GM23338 (cell line): ENCODE measurements around the gene PUM2. TPM values are rescaled to one million over a fixed set of nuclear protein-coding genes. Genes with fewer than 3 reads are reported as not detected.

Source experiments
- ATAC-seq: fragments of 200-7000 bp; cut with Tn5 transposase; 3 replicates; pipeline ENCODE4 v1.9.1; 2020
- DNase-seq: peaks from one replicate; pipeline ENCODE4 v3.0.0-alpha.2; 2015; ENCODE audit warnings: low spot score
- H2AFZ ChIP-seq: fragments of 200-600 bp; sonication (generic); 2 replicates; pipeline ENCODE4 v1.8.0; 2016; ENCODE audit warnings: antibody characterized with exemption, mild to moderate bottlenecking, moderate library complexity
- H3F3A ChIP-seq: fragments of 200-600 bp; sonication (generic); replicated peaks from 2 replicates; pipeline ENCODE4 v1.8.0; 2017; ENCODE audit warnings: antibody characterized with exemption, mixed run types, low read depth
- H3K27ac ChIP-seq: fragments of 200-600 bp; sonication (generic); 2 replicates; pipeline ENCODE4 v1.6.1; 2016; ENCODE audit warnings: low read depth
- H3K27me3 ChIP-seq: fragments of 200-600 bp; sonication (generic); 2 replicates; pipeline ENCODE4 v1.8.0; 2016; ENCODE audit warnings: mild to moderate bottlenecking, mixed run types, moderate library complexity; ENCODE audit not compliant: insufficient read depth
- H3K36me3 ChIP-seq: fragments of 200-600 bp; sonication (generic); 2 replicates; pipeline ENCODE4 v1.8.0; 2016; ENCODE audit warnings: mild to moderate bottlenecking; ENCODE audit not compliant: insufficient read depth
- H3K4me1 ChIP-seq: fragments of 200-600 bp; sonication (generic); 2 replicates; pipeline ENCODE4 v1.8.0; 2016; ENCODE audit warnings: mild to moderate bottlenecking, moderate library complexity; ENCODE audit not compliant: insufficient read depth
- H3K4me2 ChIP-seq: fragments of 200-600 bp; sonication (generic); 2 replicates; pipeline ENCODE4 v1.7.1; 2017; ENCODE audit warnings: mixed run types
- H3K4me3 ChIP-seq: fragments of 200-600 bp; sonication (generic); 2 replicates; pipeline ENCODE4 v1.6.1; 2016; ENCODE audit warnings: mixed run types
- H3K79me2 ChIP-seq: fragments of 200-600 bp; sonication (generic); replicated peaks from 2 replicates; pipeline ENCODE4 v1.8.0; 2017; ENCODE audit warnings: mild to moderate bottlenecking; ENCODE audit not compliant: insufficient read depth
- H3K9me2 ChIP-seq: fragments of 200-600 bp; sonication (generic); 2 replicates; pipeline ENCODE4 v1.8.0; 2017; ENCODE audit not compliant: insufficient read depth
- H4K20me1 ChIP-seq: fragments of 200-600 bp; sonication (generic); replicated peaks from 2 replicates; pipeline ENCODE4 v1.8.0; 2017; ENCODE audit warnings: mild to moderate bottlenecking; ENCODE audit not compliant: insufficient read depth
- H3K27ac Mint-ChIP-seq: 2 replicates; pipeline ENCODE4 v1.8.0; 2020; ENCODE audit warnings: inconsistent platforms, mild to moderate bottlenecking, moderate library complexity, mixed read lengths
- H3K27me3 Mint-ChIP-seq: 3 replicates; pipeline ENCODE4 v1.8.0; 2022; ENCODE audit warnings: low read depth, mild to moderate bottlenecking, moderate library complexity, mixed read lengths, inconsistent platforms; ENCODE audit not compliant: insufficient read depth, poor library complexity
- H3K36me3 Mint-ChIP-seq: 3 replicates; pipeline ENCODE4 v1.8.0; 2021; ENCODE audit warnings: low read depth, mild to moderate bottlenecking, inconsistent platforms, moderate library complexity, mixed read lengths
- H3K4me1 Mint-ChIP-seq: 3 replicates; pipeline ENCODE4 v1.8.0; 2020; ENCODE audit warnings: mild to moderate bottlenecking, inconsistent platforms, mixed read lengths
- H3K4me3 Mint-ChIP-seq: 3 replicates; pipeline ENCODE4 v1.8.0; 2021; ENCODE audit warnings: moderate library complexity, mild to moderate bottlenecking, inconsistent platforms, mixed read lengths
- H3K9me3 Mint-ChIP-seq: 3 replicates; pipeline ENCODE4 v1.8.0; 2020; ENCODE audit warnings: moderate library complexity, mild to moderate bottlenecking, inconsistent platforms, mixed read lengths
- CREB1 ChIP-seq: fragments of 250-450 bp; sonication (Bioruptor Pico); IDR thresholded peaks from 2 replicates; pipeline ENCODE4 v1.5.0; 2020; ENCODE audit warnings: low read depth, mild to moderate bottlenecking, moderate library complexity
- EZH2 ChIP-seq: fragments of 200-600 bp; sonication (generic); IDR thresholded peaks from one replicate; pipeline ENCODE4 v1.8.0; 2017; ENCODE audit warnings: antibody characterized with exemption, mild to moderate bottlenecking, low read depth; ENCODE audit not compliant: unreplicated experiment
- JUNB ChIP-seq: IDR thresholded peaks from one replicate; pipeline ENCODE4 v1.6.1; 2016; ENCODE audit warnings: antibody characterized with exemption; ENCODE audit not compliant: unreplicated experiment
- NANOG ChIP-seq: IDR thresholded peaks from 2 replicates; pipeline ENCODE4 v1.6.1; 2016; ENCODE audit warnings: antibody characterized with exemption, borderline replicate concordance
- POLR2AphosphoS5 ChIP-seq: IDR thresholded peaks from 2 replicates; pipeline ENCODE4 v1.6.1; 2016; ENCODE audit warnings: antibody characterized with exemption, low read depth
- STAT1 ChIP-seq: IDR thresholded peaks from one replicate; pipeline ENCODE4 v1.6.1; 2016; ENCODE audit warnings: antibody characterized with exemption; ENCODE audit not compliant: unreplicated experiment
- ZNF114 ChIP-seq: fragments of 250-450 bp; sonication (Bioruptor Pico); IDR thresholded peaks from 2 replicates; pipeline ENCODE4 v1.5.0; 2020; ENCODE audit warnings: mild to moderate bottlenecking, moderate library complexity
- ZNF331 ChIP-seq: fragments of 250-450 bp; sonication (Bioruptor Pico); IDR thresholded peaks from 2 replicates; pipeline ENCODE4 v1.5.0; 2020; ENCODE audit warnings: low read depth, mild to moderate bottlenecking, moderate library complexity
- polyA plus RNA-seq: library from polyadenylated mRNA; unstranded; fragments of >200 nt; fragmentation: Nextera tagmentation; extraction: Ambion mirVana; gene quantifications from 2 replicates; pipeline ENCODE4 v1.2.1, GENCODE V29; 2016
- total RNA-seq: library from RNA; depleted of rRNA; stranded (reverse); fragments of >200 nt; shearing (Covaris generic); gene quantifications from 2 replicates; pipeline ENCODE4 v1.2.3, GENCODE V29; 2014
- TF ChIP-seq, protein P1 (sequence below): IDR thresholded peaks from 2 replicates; pipeline ENCODE4 v1.6.1; 2016; ENCODE audit warnings: antibody characterized with exemption
- TF ChIP-seq, protein P2 (sequence below), 2 experiments: fragments of 200-600 bp in 1 of 2; sonication (generic) in 1 of 2; conservative IDR thresholded peaks; 2 replicates each; pipeline versions ENCODE4 v1.5.1 to v1.6.1; 2016 to 2017; ENCODE audit warnings: antibody characterized with exemption in 2 of 2, low read depth in 2 of 2, mild to moderate bottlenecking in 2 of 2, moderate library complexity in 1 of 2
- TF ChIP-seq, protein P3 (sequence below): IDR thresholded peaks from one replicate; pipeline ENCODE4 v1.6.1; 2018; ENCODE audit warnings: antibody characterized with exemption; ENCODE audit not compliant: unreplicated experiment

Gene PUM2
- total and polyA plus RNA-seq, 2 experiments from 2014 or later: 29.9 to 94.1 TPM

DNA sequence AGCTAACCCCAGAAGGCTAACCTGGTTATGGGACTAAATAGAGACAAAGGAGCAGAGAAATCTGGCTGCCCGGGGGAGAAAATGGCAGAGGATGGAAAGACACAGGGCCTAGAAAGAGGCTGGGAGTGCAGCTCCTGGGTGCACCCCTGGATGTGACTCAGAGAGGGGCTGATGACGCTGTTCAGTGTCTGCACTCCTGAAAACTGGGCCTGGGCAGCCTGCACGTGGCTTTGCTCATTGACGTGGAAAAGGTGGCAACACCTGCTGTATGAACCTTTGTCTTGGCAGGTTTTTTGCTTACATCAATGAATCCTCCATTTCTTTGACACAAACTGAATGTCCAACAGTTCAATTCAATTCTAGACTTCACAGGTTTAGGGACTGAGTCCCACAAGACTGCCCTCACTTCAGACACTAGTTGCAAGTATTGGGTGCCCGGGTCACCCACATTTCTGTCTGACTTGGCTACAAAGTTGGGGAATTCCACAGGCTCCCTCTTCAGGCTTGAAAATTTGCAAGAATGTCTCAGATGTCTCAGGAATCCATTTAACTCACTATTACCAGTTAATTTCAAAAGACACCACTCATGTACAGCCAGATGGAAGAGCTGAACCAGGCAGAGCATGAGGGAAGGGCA, 47.3 kb upstream of the PUM2 start:
- TF ChIP-seq EZH2: no peak
- TF ChIP-seq, protein P1, sequence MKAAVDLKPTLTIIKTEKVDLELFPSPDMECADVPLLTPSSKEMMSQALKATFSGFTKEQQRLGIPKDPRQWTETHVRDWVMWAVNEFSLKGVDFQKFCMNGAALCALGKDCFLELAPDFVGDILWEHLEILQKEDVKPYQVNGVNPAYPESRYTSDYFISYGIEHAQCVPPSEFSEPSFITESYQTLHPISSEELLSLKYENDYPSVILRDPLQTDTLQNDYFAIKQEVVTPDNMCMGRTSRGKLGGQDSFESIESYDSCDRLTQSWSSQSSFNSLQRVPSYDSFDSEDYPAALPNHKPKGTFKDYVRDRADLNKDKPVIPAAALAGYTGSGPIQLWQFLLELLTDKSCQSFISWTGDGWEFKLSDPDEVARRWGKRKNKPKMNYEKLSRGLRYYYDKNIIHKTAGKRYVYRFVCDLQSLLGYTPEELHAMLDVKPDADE: no peak
- TF ChIP-seq, protein P2, sequence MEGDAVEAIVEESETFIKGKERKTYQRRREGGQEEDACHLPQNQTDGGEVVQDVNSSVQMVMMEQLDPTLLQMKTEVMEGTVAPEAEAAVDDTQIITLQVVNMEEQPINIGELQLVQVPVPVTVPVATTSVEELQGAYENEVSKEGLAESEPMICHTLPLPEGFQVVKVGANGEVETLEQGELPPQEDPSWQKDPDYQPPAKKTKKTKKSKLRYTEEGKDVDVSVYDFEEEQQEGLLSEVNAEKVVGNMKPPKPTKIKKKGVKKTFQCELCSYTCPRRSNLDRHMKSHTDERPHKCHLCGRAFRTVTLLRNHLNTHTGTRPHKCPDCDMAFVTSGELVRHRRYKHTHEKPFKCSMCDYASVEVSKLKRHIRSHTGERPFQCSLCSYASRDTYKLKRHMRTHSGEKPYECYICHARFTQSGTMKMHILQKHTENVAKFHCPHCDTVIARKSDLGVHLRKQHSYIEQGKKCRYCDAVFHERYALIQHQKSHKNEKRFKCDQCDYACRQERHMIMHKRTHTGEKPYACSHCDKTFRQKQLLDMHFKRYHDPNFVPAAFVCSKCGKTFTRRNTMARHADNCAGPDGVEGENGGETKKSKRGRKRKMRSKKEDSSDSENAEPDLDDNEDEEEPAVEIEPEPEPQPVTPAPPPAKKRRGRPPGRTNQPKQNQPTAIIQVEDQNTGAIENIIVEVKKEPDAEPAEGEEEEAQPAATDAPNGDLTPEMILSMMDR (conservative IDR thresholded peaks at IDR 0.05; ENCODE audit: low read depth in 2 of 2): no peak
- no peak for TF ChIP-seq STAT1
- TF ChIP-seq JUNB: no peak
- no peak for TF ChIP-seq CREB1
- no peak for TF ChIP-seq ZNF114 (CRISPR knock-in tag)
- no peak for TF ChIP-seq ZNF331 (CRISPR knock-in tag)
- TF ChIP-seq, protein P3, sequence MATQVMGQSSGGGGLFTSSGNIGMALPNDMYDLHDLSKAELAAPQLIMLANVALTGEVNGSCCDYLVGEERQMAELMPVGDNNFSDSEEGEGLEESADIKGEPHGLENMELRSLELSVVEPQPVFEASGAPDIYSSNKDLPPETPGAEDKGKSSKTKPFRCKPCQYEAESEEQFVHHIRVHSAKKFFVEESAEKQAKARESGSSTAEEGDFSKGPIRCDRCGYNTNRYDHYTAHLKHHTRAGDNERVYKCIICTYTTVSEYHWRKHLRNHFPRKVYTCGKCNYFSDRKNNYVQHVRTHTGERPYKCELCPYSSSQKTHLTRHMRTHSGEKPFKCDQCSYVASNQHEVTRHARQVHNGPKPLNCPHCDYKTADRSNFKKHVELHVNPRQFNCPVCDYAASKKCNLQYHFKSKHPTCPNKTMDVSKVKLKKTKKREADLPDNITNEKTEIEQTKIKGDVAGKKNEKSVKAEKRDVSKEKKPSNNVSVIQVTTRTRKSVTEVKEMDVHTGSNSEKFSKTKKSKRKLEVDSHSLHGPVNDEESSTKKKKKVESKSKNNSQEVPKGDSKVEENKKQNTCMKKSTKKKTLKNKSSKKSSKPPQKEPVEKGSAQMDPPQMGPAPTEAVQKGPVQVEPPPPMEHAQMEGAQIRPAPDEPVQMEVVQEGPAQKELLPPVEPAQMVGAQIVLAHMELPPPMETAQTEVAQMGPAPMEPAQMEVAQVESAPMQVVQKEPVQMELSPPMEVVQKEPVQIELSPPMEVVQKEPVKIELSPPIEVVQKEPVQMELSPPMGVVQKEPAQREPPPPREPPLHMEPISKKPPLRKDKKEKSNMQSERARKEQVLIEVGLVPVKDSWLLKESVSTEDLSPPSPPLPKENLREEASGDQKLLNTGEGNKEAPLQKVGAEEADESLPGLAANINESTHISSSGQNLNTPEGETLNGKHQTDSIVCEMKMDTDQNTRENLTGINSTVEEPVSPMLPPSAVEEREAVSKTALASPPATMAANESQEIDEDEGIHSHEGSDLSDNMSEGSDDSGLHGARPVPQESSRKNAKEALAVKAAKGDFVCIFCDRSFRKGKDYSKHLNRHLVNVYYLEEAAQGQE: no peak
- TF ChIP-seq NANOG: no peak
- no peak for TF ChIP-seq POLR2AphosphoS5
- no peak overlapping the region for H3K4me3 Mint-ChIP-seq
- Histone ChIP-seq H4K20me1 (no peaks in the 10 kb centered on the region), H3K4me2 (no peak overlapping the region), H3K4me1 (no peaks in the 10 kb centered on the region), H3K4me3 (no peak overlapping the region), H3K27me3 (no peaks in the 10 kb centered on the region), H3F3A (no peaks in the 10 kb centered on the region), H3K36me3 (no peaks in the 10 kb centered on the region), H3K79me2 (no peaks in the 10 kb centered on the region), H3K27ac (no peak overlapping the region), H3K9me2 (no peaks in the 10 kb centered on the region), H2AFZ (no peak overlapping the region)
- no peak overlapping the region for H3K27ac Mint-ChIP-seq
- ATAC-seq (no peak), DNase-seq (no peak)
- H3K27me3 Mint-ChIP-seq: peaks cover 4% of the 10 kb centered on the region
- no peaks in the 10 kb centered on the region for H3K9me3 Mint-ChIP-seq
- H3K4me1 Mint-ChIP-seq: no peaks in the 10 kb centered on the region
- no peaks in the 10 kb centered on the region for H3K36me3 Mint-ChIP-seq
